SK-N-SH (cell line): ENCODE data around the gene PLCB1. TPM values are rescaled to one million over a fixed set of nuclear protein-coding genes. Genes with fewer than 3 reads are reported as not detected.

Experiments
- CTCF ChIA-PET: fragments of 300-600, 350-600 bp; formaldehyde crosslinking; extraction: SDS; loops from one replicate; lab custom pipeline; 2021; lab: Yijun Ruan, JAX
- POLR2A ChIA-PET: fragments of 350-600 bp; sonication (Branson Sonifier 250); formaldehyde crosslinking; extraction: SDS; loops from one replicate; lab custom pipeline; 2020; ENCODE audit warnings: antibody characterized with exemption, inconsistent platforms; lab: Yijun Ruan, JAX
- DNase-seq: peaks from one replicate; pipeline ENCODE4 v3.0.0; 2012
- H2AFZ ChIP-seq: fragments of 200-600 bp; sonication (generic); 2 replicates; pipeline ENCODE4 v1.8.1; 2016; ENCODE audit warnings: antibody characterized with exemption, mild to moderate bottlenecking, low read depth
- H3F3A ChIP-seq: fragments of 200-600 bp; sonication (generic); replicated peaks from 2 replicates; pipeline ENCODE3; 2016; ENCODE audit warnings: antibody characterized with exemption, mild to moderate bottlenecking; ENCODE audit not compliant: insufficient read depth
- H3K27ac ChIP-seq, 2 experiments: fragments of 200-500 bp in 1 of 2; fragments of 200-600 bp in 1 of 2; sonication (Bioruptor generic) in 1 of 2; sonication (generic), shearing (Covaris generic) in 1 of 2; 2 replicates each; pipeline versions ENCODE4 v1.5.1 to v1.6.1; 2014 to 2016; ENCODE audit warnings: low read depth in 2 of 2, inconsistent platforms in 1 of 2, low read length in 1 of 2, mild to moderate bottlenecking in 1 of 2, mixed read lengths in 1 of 2
- H3K27me3 ChIP-seq: fragments of 200-600 bp; sonication (generic), shearing (Covaris generic); 2 replicates; pipeline ENCODE4 v1.6.1; 2016; ENCODE audit warnings: mixed run types; ENCODE audit not compliant: insufficient read depth
- H3K36me3 ChIP-seq, 2 experiments: fragments of 200-500 bp in 1 of 2; fragments of 200-600 bp in 1 of 2; sonication (Bioruptor generic) in 1 of 2; sonication (generic) in 1 of 2; replicated peaks in 1 of 2; 2 replicates each; pipeline versions ENCODE3 to v1.5.1; 2014 to 2016; ENCODE audit warnings: low read length in 1 of 2, mild to moderate bottlenecking in 1 of 2; ENCODE audit not compliant: insufficient read depth in 2 of 2, control insufficient read depth in 1 of 2
- H3K4me1 ChIP-seq, 2 experiments: fragments of 200-500 bp in 1 of 2; fragments of 200-600 bp in 1 of 2; sonication (Bioruptor generic) in 1 of 2; sonication (generic), shearing (Covaris generic) in 1 of 2; 2 replicates each; pipeline versions ENCODE4 v1.5.1 to v1.6.1; 2014 to 2016; ENCODE audit warnings: low read depth in 1 of 2, low read length in 1 of 2, mixed run types in 1 of 2; ENCODE audit not compliant: insufficient read depth in 2 of 2, control insufficient read depth in 1 of 2
- H3K4me2 ChIP-seq: fragments of 200-600 bp; sonication (generic), shearing (Covaris generic); 2 replicates; pipeline ENCODE4 v1.6.1; 2017; ENCODE audit warnings: mixed run types
- H3K4me3 ChIP-seq, 2 experiments: fragments of 200-500 bp in 1 of 2; fragments of 200-600 bp in 1 of 2; sonication (Bioruptor generic) in 1 of 2; sonication (generic), shearing (Covaris generic) in 1 of 2; 2 replicates each; pipeline versions ENCODE4 v1.5.1 to v1.8.1; 2014 to 2016; ENCODE audit warnings: low read depth in 2 of 2, inconsistent platforms in 1 of 2, low read length in 1 of 2, mild to moderate bottlenecking in 1 of 2, mixed read lengths in 1 of 2, moderate library complexity in 1 of 2
- H3K79me2 ChIP-seq: fragments of 200-600 bp; sonication (generic); 2 replicates; pipeline ENCODE4 v1.8.1; 2017; ENCODE audit warnings: mild to moderate bottlenecking; ENCODE audit not compliant: insufficient read depth
- H3K9ac ChIP-seq: fragments of 200-600 bp; sonication (generic); 2 replicates; pipeline ENCODE4 v1.6.1; 2017; ENCODE audit warnings: mixed run types
- H3K9me2 ChIP-seq: fragments of 200-600 bp; sonication (generic); 2 replicates; pipeline ENCODE4 v1.6.1; 2017; ENCODE audit warnings: mixed run types
- H3K9me3 ChIP-seq: fragments of 200-600 bp; sonication (generic); 2 replicates; pipeline ENCODE4 v1.6.1; 2017; ENCODE audit warnings: mixed run types, mild to moderate bottlenecking, moderate library complexity
- H4K20me1 ChIP-seq: fragments of 200-600 bp; sonication (generic); 2 replicates; pipeline ENCODE4 v1.6.1; 2017; ENCODE audit warnings: mild to moderate bottlenecking, mixed run types; ENCODE audit not compliant: insufficient read depth
- ELF1 ChIP-seq: IDR thresholded peaks from 2 replicates; pipeline ENCODE4 v1.4.0; 2012
- EP300 ChIP-seq, 2 experiments: IDR thresholded peaks; 2 replicates each; pipeline versions ENCODE4 v1.4.0 to v1.6.1; 2012; ENCODE audit warnings: borderline replicate concordance in 1 of 2, low read depth in 1 of 2, low read length in 1 of 2
- EZH2phosphoT487 ChIP-seq: fragments of 200-600 bp; sonication (generic); IDR thresholded peaks from 2 replicates; pipeline ENCODE4 v1.6.1; 2017; ENCODE audit warnings: low read depth, mixed run types, mild to moderate bottlenecking, antibody characterized with exemption, moderate library complexity, borderline replicate concordance
- IRF3 ChIP-seq: fragments of 150-350 bp; IDR thresholded peaks from 2 replicates; pipeline ENCODE4 v1.6.1; 2016; ENCODE audit warnings: mild to moderate bottlenecking, low read depth, low read length
- JUND ChIP-seq: IDR thresholded peaks from 2 replicates; pipeline ENCODE4 v1.4.0; 2012
- MXI1 ChIP-seq: IDR thresholded peaks from 2 replicates; pipeline ENCODE4 v1.6.1; 2012; ENCODE audit warnings: mild to moderate bottlenecking, low read depth, low read length, improper control_type of control experiment
- PBX3 ChIP-seq: IDR thresholded peaks from 2 replicates; pipeline ENCODE4; 2012
- RAD21 ChIP-seq: IDR thresholded peaks from 2 replicates; pipeline ENCODE4 v1.6.1; 2012; ENCODE audit warnings: mild to moderate bottlenecking, low read length
- SIN3A ChIP-seq: IDR thresholded peaks from 2 replicates; pipeline ENCODE4 v1.6.1; 2012; ENCODE audit warnings: low read depth, mild to moderate bottlenecking, low read length, moderate library complexity, borderline replicate concordance
- SMC3 ChIP-seq: IDR thresholded peaks from 2 replicates; pipeline ENCODE4 v1.6.1; 2012; ENCODE audit warnings: low read depth, low read length, improper control_type of control experiment
- TAF1 ChIP-seq: IDR thresholded peaks from 2 replicates; pipeline ENCODE4 v1.6.1; 2012; ENCODE audit warnings: low read depth, mild to moderate bottlenecking, low read length, moderate library complexity, borderline replicate concordance
- TCF12 ChIP-seq: IDR thresholded peaks from 2 replicates; pipeline ENCODE4 v1.4.0; 2012
- TEAD4 ChIP-seq: IDR thresholded peaks from 2 replicates; pipeline ENCODE4 v1.4.0; 2012; ENCODE audit warnings: mild to moderate bottlenecking, borderline replicate concordance; ENCODE audit not compliant: insufficient read depth
- USF1 ChIP-seq: IDR thresholded peaks from 2 replicates; pipeline ENCODE4 v1.4.0; 2012; ENCODE audit warnings: low read depth, borderline replicate concordance
- WGBS: methylation state at CpG from one replicate; pipeline ENCODE4 v1.1.6; 2017; ENCODE audit warnings: low lambda C conversion rate; 5-methylcytosine and 5-hydroxymethylcytosine counted together
- polyA plus RNA-seq, 3 experiments: library from polyadenylated mRNA; depleted of rRNA; stranded (reverse); fragments of >200 nt; gene quantifications; 2 replicates each; pipeline ENCODE4 v1.2.3, GENCODE V29; 2012
- TF ChIP-seq, protein P1 (sequence below): fragments of 200-600 bp; sonication (generic); IDR thresholded peaks from 2 replicates; pipeline ENCODE4 v1.6.1; 2017; ENCODE audit warnings: antibody characterized with exemption, mild to moderate bottlenecking, moderate library complexity
- TF ChIP-seq, protein P2 (sequence below): IDR thresholded peaks from 2 replicates; pipeline ENCODE4 v1.6.1; 2012; ENCODE audit warnings: mild to moderate bottlenecking, low read depth, low read length, moderate library complexity

The PLCB1 gene
- polyA plus RNA-seq, 1 of the 3 experiments (the other 2 are of a cell fraction), result 10.5 TPM

DNA sequence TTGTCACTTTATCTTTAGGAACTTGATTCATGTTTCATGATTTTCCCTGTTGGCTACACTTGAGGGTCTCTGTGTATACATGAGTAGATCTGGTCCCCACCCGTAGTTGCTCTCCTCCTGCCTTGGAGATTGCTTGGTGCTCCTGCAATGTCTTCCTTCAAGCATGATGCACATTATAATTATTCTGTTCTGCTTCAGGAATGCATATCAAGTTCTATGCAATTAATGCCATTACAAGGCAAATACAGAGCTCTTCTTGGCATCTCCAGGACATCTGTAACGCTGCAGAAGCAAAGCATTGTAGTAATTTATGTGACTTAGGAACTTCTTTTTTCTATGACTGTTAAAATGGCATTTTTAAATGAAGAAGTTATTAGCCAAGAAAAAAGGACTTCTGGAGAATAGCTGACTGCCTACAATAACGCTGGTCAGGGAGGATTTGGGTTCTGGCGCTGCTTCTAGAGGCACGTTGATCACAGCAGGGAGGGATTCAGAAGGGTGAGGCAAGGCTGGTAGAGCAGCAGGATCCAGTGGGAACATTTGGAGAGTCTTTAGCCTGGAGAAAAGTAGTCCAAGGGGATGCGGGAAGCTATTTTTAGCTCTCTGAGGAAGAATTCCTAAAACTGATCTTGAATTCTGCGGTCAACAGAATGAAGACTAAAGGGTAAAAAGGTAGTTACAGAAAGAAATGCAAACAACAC, 203.6 kb downstream of the PLCB1 start:
- H3K9ac ChIP-seq, result no peak overlapping the region
- no peaks in the 10 kb centered on the region for H3K27me3 ChIP-seq
- no peak for DNase-seq
- 80% methylated on average over 7 of the region's 7 CpGs for WGBS
- peaks cover 4 to 11% of the 10 kb centered on the region in 2 experiments; a peak in 3 of 4 replicates for H3K4me1 ChIP-seq
- H4K20me1 ChIP-seq, result no peaks in the 10 kb centered on the region
- ChIA-PET POLR2A (no interaction called here), CTCF (interaction anchor here (0.6 to 2.2 kb wide), 6 partner anchors 11 to 256 kb away, joined by 3 to 7 read pairs (median 4); no protein-coding TSS in a partner anchor)
- H3K27ac ChIP-seq, result no peak overlapping the region
- H3K4me3 ChIP-seq, result no peak overlapping the region
- TF ChIP-seq TEAD4, result no peak
- TF ChIP-seq USF1, result no peak
- no peak for TF ChIP-seq TCF12
- no peak for TF ChIP-seq EZH2phosphoT487
- no peak for TF ChIP-seq SIN3A
- TF ChIP-seq IRF3, result no peak
- TF ChIP-seq ELF1, result no peak
- TF ChIP-seq SMC3, result no peak
- TF ChIP-seq JUND, result no peak
- TF ChIP-seq RAD21, result no peak
- TF ChIP-seq, protein P1, sequence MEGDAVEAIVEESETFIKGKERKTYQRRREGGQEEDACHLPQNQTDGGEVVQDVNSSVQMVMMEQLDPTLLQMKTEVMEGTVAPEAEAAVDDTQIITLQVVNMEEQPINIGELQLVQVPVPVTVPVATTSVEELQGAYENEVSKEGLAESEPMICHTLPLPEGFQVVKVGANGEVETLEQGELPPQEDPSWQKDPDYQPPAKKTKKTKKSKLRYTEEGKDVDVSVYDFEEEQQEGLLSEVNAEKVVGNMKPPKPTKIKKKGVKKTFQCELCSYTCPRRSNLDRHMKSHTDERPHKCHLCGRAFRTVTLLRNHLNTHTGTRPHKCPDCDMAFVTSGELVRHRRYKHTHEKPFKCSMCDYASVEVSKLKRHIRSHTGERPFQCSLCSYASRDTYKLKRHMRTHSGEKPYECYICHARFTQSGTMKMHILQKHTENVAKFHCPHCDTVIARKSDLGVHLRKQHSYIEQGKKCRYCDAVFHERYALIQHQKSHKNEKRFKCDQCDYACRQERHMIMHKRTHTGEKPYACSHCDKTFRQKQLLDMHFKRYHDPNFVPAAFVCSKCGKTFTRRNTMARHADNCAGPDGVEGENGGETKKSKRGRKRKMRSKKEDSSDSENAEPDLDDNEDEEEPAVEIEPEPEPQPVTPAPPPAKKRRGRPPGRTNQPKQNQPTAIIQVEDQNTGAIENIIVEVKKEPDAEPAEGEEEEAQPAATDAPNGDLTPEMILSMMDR, result no peak
- TF ChIP-seq PBX3, result no peak
- no peak for TF ChIP-seq EP300 (IDR thresholded peaks at IDR 0.05; ENCODE audit: borderline replicate concordance in 1 of 2, low read depth in 1 of 2, low read length in 1 of 2)
- no peak for TF ChIP-seq MXI1
- TF ChIP-seq, protein P2, sequence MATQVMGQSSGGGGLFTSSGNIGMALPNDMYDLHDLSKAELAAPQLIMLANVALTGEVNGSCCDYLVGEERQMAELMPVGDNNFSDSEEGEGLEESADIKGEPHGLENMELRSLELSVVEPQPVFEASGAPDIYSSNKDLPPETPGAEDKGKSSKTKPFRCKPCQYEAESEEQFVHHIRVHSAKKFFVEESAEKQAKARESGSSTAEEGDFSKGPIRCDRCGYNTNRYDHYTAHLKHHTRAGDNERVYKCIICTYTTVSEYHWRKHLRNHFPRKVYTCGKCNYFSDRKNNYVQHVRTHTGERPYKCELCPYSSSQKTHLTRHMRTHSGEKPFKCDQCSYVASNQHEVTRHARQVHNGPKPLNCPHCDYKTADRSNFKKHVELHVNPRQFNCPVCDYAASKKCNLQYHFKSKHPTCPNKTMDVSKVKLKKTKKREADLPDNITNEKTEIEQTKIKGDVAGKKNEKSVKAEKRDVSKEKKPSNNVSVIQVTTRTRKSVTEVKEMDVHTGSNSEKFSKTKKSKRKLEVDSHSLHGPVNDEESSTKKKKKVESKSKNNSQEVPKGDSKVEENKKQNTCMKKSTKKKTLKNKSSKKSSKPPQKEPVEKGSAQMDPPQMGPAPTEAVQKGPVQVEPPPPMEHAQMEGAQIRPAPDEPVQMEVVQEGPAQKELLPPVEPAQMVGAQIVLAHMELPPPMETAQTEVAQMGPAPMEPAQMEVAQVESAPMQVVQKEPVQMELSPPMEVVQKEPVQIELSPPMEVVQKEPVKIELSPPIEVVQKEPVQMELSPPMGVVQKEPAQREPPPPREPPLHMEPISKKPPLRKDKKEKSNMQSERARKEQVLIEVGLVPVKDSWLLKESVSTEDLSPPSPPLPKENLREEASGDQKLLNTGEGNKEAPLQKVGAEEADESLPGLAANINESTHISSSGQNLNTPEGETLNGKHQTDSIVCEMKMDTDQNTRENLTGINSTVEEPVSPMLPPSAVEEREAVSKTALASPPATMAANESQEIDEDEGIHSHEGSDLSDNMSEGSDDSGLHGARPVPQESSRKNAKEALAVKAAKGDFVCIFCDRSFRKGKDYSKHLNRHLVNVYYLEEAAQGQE, result no peak
- TF ChIP-seq TAF1, result no peak
- no peaks in the 10 kb centered on the region for H3K9me2 ChIP-seq
- H3K9me3 ChIP-seq, result no peaks in the 10 kb centered on the region
- no peak overlapping the region for H2AFZ ChIP-seq
- 0 out of 2 replicates have a peak, but pooled peaks cover 2% of the 10 kb centered on the region for H3K79me2 ChIP-seq
- no peaks in the 10 kb centered on the region for H3K36me3 ChIP-seq
- H3K4me2 ChIP-seq, result no peak overlapping the region
- H3F3A ChIP-seq, result no peaks in the 10 kb centered on the region
